ENCODE measurements around the gene PLA2G4E. TPM values are rescaled to one million over a fixed set of nuclear protein-coding genes. Genes with fewer than 3 reads are reported as not detected.

Gene PLA2G4E
- total and polyA plus RNA-seq, 2 of the 13 experiments (the other 11 are each of a cell fraction or from before 2014, with no cell fraction given) = not detected

DNA sequence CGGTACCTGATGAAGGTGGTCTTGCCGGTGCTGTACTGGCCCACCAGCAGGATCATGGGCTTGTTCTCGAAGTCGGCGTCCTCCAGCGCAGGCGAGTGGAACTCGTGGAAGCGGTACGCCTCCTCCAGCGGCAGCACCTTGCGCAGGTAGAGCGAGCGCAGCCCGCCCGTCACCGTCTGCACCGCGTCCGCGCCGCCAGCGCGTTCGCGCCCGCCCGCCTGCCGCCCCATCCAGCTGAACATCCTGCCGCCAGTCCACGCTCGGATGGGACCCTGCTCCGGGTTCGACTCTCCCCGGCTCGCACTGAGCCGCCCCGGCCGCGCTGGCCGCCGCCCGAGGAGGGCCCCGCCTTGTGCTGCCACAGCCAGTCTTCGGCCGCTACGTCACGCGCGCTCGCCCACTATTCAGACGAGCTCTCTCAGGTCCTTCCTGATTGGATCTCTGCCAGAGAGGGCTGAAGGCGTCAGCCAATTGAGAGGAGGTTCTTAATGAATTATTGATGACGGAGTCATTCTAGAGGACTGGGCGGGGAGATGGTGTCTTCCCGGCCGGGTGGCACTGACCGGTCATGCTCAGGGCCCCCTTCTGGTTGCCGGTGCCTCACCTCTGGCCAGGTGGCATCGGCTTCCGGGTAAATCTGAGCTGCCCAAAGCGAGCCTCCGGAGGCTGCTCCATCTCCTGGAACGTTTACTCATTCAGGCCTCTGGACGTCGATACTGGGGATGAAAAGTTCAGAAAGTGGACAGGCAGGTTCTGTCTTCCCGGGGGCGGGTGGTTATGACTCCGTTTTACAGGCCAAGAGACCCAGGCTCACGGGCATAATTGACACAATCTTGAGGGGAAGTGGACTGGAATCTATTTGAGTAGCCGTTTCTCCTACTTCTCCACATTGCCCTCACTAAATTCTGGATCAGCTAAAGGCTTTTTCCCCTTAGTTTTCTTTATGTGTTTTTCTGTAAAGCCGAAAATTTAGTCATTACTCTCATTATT, 48.3 kb downstream of the PLA2G4E start, which contains the start of gene EHD4 (continued):
- TF ChIP-seq AKNA (CRISPR knock-in tag; IDR thresholded peaks at IDR 0.05; ENCODE audit: borderline replicate concordance) (no peak), KLF15 (CRISPR knock-in tag; IDR thresholded peaks at IDR 0.05; ENCODE audit: borderline replicate concordance) (no peak), ZNF570 (CRISPR knock-in tag; IDR thresholded peaks at IDR 0.05; ENCODE audit: borderline replicate concordance) (no peak), SP5 (CRISPR knock-in tag; IDR thresholded peaks at IDR 0.05; ENCODE audit: borderline replicate concordance, low read depth) (peak; percentile 39; the same call in 1 of the 2 replicates), ZBTB7B (CRISPR knock-in tag; IDR thresholded peaks at IDR 0.05) (peak; percentile 30; the same call in 1 of the 2 replicates), ZNF704 (CRISPR knock-in tag; IDR thresholded peaks at IDR 0.05; ENCODE audit: borderline replicate concordance) (no peak), TGIF2 (CRISPR knock-in tag; IDR thresholded peaks at IDR 0.05) (peak; percentile 52; the same call in 1 of the 2 replicates), TARDBP (CRISPR knock-in tag; IDR thresholded peaks at IDR 0.05) (peak; percentile 35; the same call in 1 of the 2 replicates), FOXO4 (CRISPR knock-in tag; conservative IDR thresholded peaks at IDR 0.05) (no peak), REPIN1 (CRISPR knock-in tag; IDR thresholded peaks at IDR 0.05; ENCODE audit: borderline replicate concordance, low read depth) (no peak), ZNF280B (CRISPR knock-in tag; IDR thresholded peaks at IDR 0.05; ENCODE audit: borderline replicate concordance) (no peak), ZNF121 (CRISPR knock-in tag; IDR thresholded peaks at IDR 0.05) (no peak), POLR2G (IDR thresholded peaks at IDR 0.05; ENCODE audit: low read depth, low read length) (peak; percentile 84), HBP1 (CRISPR knock-in tag; IDR thresholded peaks at IDR 0.05; ENCODE audit: low read depth) (peak; percentile 69)

Data from HepG2 (cell line).